Measurements from ENCODE around the gene ZNF598. TPM values are rescaled to one million over a fixed set of nuclear protein-coding genes. Genes with fewer than 3 reads are reported as not detected.

Gene ZNF598
- total RNA-seq, 1 experiment from 2014 or later, result 57.4 TPM

DNA sequence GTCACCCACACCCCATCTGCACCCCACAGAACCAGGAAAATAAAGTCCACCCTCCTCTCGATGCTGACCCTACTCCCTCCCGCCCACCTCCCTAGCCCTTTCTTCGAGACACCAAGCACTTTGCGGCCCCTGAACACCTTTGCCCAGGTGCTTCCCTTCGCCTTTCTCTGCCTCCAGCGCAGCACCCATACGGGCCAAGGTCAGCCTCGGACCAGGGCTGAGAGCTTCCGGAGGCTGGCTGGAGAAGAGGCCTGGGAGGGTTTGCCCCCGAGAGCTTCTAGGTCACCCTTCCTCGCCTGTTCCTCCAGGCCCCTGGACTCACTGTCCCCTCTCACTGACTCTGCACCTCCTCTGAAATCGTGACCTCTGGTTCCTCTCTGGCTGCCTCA lies 14.4 kb upstream of the ZNF598 start:
- no peak for TF ChIP-seq CBX3 (IDR thresholded peaks at IDR 0.05; ENCODE audit: low read depth)
- TF ChIP-seq, protein P1, sequence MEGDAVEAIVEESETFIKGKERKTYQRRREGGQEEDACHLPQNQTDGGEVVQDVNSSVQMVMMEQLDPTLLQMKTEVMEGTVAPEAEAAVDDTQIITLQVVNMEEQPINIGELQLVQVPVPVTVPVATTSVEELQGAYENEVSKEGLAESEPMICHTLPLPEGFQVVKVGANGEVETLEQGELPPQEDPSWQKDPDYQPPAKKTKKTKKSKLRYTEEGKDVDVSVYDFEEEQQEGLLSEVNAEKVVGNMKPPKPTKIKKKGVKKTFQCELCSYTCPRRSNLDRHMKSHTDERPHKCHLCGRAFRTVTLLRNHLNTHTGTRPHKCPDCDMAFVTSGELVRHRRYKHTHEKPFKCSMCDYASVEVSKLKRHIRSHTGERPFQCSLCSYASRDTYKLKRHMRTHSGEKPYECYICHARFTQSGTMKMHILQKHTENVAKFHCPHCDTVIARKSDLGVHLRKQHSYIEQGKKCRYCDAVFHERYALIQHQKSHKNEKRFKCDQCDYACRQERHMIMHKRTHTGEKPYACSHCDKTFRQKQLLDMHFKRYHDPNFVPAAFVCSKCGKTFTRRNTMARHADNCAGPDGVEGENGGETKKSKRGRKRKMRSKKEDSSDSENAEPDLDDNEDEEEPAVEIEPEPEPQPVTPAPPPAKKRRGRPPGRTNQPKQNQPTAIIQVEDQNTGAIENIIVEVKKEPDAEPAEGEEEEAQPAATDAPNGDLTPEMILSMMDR (IDR thresholded peaks at IDR 0.05 in 2 of 3, conservative IDR thresholded peaks at IDR 0.05 in 1 of 3; ENCODE audit: borderline replicate concordance in 1 of 3, insufficient read depth in 1 of 3, low read depth in 2 of 3, low read length in 2 of 3), result no peak
- POLR2A ChIA-PET, result interaction anchor here (1.0 to 1.6 kb wide), 2 partner anchors 131 kb away, joined by 3 to 4 read pairs; partner anchors contain the start of gene TRAF7

More for the DNA sequence above, 14.4 kb upstream of the ZNF598 start:
- intact Hi-C loops (cut with micrococcal nuclease), result loop anchor here (10.0 kb wide), 1 partner anchor 231 kb away; the partner anchor contains the start of gene ECI1
- Histone ChIP-seq H2AFZ (ENCODE audit: low read depth, low read length, poor library complexity, severe bottlenecking) (no peak overlapping the region), H3K9me2 (ENCODE audit: insufficient read depth) (no peaks in the 10 kb centered on the region), H3K4me3 (replicated peaks in 1 of 2; ENCODE audit: low read depth in 1 of 2, low read length in 2 of 2) (no peak overlapping the region; a peak in 1 of 4 replicates), H3K27me3 (ENCODE audit: insufficient read depth, low read length) (no peaks in the 10 kb centered on the region), H3K36me3 (ENCODE audit: control insufficient read depth in 1 of 2, insufficient read depth in 2 of 2, low read length in 2 of 2) (no peaks in the 10 kb centered on the region), H3K9ac (ENCODE audit: low read length) (no peak overlapping the region; the same call in 1 of the 2 replicates), H3K79me2 (ENCODE audit: insufficient read depth, low read length) (peaks cover 30% of the 10 kb centered on the region; the same call in 1 of the 2 replicates), H4K20me1 (ENCODE audit: insufficient read depth) (no peaks in the 10 kb centered on the region), H3K27ac (ENCODE audit: low read depth, low read length) (peak overlapping the region; percentile 88), H3K9me3 (ENCODE audit: control insufficient read depth in 1 of 2, insufficient read depth in 1 of 2, low read depth in 1 of 2, low read length in 2 of 2) (no peaks in the 10 kb centered on the region), H3K4me1 (ENCODE audit: control insufficient read depth in 1 of 2, insufficient read depth in 2 of 2, low read length in 2 of 2) (peaks cover 39 to 68% of the 10 kb centered on the region in 2 experiments), H3K4me2 (ENCODE audit: low read length) (peak overlapping the region; percentile 69)
- ChIA-PET CTCF (interaction anchor here (0.7 to 2.4 kb wide), 6 partner anchors 11 to 127 kb away, joined by 4 to 15 read pairs (median 8); partner anchors contain the start of genes NTHL1 and TSC2), RAD21 (ENCODE audit: low non-redundant PET in 1 of 2, low total read pairs in 2 of 2, uncharacterized antibody in 2 of 2, unreplicated experiment in 2 of 2) (interaction anchor here in 1 of 2 experiments (2.1 kb wide), 1 partner anchor 117 kb away, joined by 12 read pairs; no protein-coding TSS in a partner anchor)
- DNase-seq (ENCODE audit: low read depth, low spot score), result no peak
- BruUV-seq (replicated peaks), result no TSS peak
- ATAC-seq, result no peak
